22Rv1 (cell line): ENCODE results near the gene MEST.

Experiments
- H3K27ac ChIP-seq: fragments of 450-650 bp; 2 replicates; pipeline ENCODE4 v1.5.1; 2017
- CTCF ChIP-seq: fragments of 450-650 bp; IDR thresholded peaks from 2 replicates; pipeline ENCODE4 v1.5.1; 2017; ENCODE audit warnings: mild to moderate bottlenecking
- ZFX ChIP-seq: fragments of 450-650 bp; IDR thresholded peaks from 2 replicates; pipeline ENCODE4 v1.6.1; 2017; ENCODE audit warnings: antibody characterized with exemption, borderline replicate concordance

The MEST gene

GRCh38 chr7:130543487-130544010 lies 51.7 kb downstream of the MEST start:
- no peak for TF ChIP-seq CTCF
- no peak overlapping the region for H3K27ac ChIP-seq

- no peak for TF ChIP-seq ZFX
- no peak for TF ChIP-seq CTCF
- H3K27ac ChIP-seq = no peak overlapping the region
Measured at GRCh38 chr7:130544356-130544755, 52.5 kb downstream of the MEST start.

GRCh38 chr7:130553398-130554029 lies 61.6 kb downstream of the MEST start:
- TF ChIP-seq ZFX (no peak), CTCF (no peak)
- H3K27ac ChIP-seq = no peak overlapping the region

- TF ChIP-seq CTCF = no peak
- TF ChIP-seq ZFX = no peak
- H3K27ac ChIP-seq = no peak overlapping the region
Measured at GRCh38 chr7:130554481-130554880, 62.6 kb downstream of the MEST start.
